Measurements from ENCODE around the gene CD46. TPM values are rescaled to one million over a fixed set of nuclear protein-coding genes. Genes with fewer than 3 reads are reported as not detected.

The CD46 gene
- total RNA-seq, 1 donor from 2014 or later, result 64.5 TPM

GRCh38 chr1:207820568-207821463 is 69.0 kb downstream of the CD46 start:
- H3K36me3 ChIP-seq, result peaks cover 24 to 59% of the 10 kb centered on the region in 2 donors
- H3K4me1 ChIP-seq, result peaks cover 31 to 57% of the 10 kb centered on the region in 2 donors
- H3K9me3 ChIP-seq, result no peaks in the 10 kb centered on the region
- DNase-seq (ENCODE audit: low spot score in 2 of 2), result no peak
- intact Hi-C loops (cut with DNase I), result loop anchor here (5.0 kb wide), 2 partner anchors 386 to 421 kb away; partner anchors contain the start of gene PLXNA2
- no peaks in the 10 kb centered on the region for H3K27me3 ChIP-seq
- peak overlapping the region; percentile 72 to 79 for H3K4me3 ChIP-seq
- no peak for TF ChIP-seq CTCF (IDR thresholded peaks at IDR 0.05)
- peak overlapping the region; percentile 95 to 98 for H3K27ac ChIP-seq

- Histone ChIP-seq H3K4me1 (peaks cover 25 to 57% of the 10 kb centered on the region in 2 donors), H3K27me3 (no peaks in the 10 kb centered on the region), H3K4me3 (peak overlapping the region; percentile 72 to 79), H3K36me3 (peaks cover 19 to 51% of the 10 kb centered on the region in 2 donors), H3K27ac (peak overlapping the region; percentile 95 to 98), H3K9me3 (no peaks in the 10 kb centered on the region)
- DNase-seq (ENCODE audit: low spot score in 2 of 2), result peak in 1 of 2 donors; percentile 66
- intact Hi-C loops (cut with DNase I), result loop anchor here (5.0 kb wide), 2 partner anchors 386 to 421 kb away; partner anchors contain the start of gene PLXNA2
- TF ChIP-seq CTCF (IDR thresholded peaks at IDR 0.05), result no peak
Measured at GRCh38 chr1:207821464-207822045, 69.7 kb downstream of the CD46 start.

- Histone ChIP-seq H3K9me3 (no peaks in the 10 kb centered on the region), H3K4me3 (peak overlapping the region; percentile 72 to 79), H3K27ac (peak overlapping the region; percentile 95 to 98), H3K4me1 (peaks cover 25 to 57% of the 10 kb centered on the region in 2 donors), H3K27me3 (no peaks in the 10 kb centered on the region), H3K36me3 (peaks cover 13 to 45% of the 10 kb centered on the region in 2 donors)
- DNase-seq (ENCODE audit: low spot score in 2 of 2), result peak in 1 of 2 donors; percentile 65
- intact Hi-C loops (cut with DNase I), result loop anchor here (5.0 kb wide), 2 partner anchors 385 to 420 kb away; partner anchors contain the start of gene PLXNA2
- no peak for TF ChIP-seq CTCF (IDR thresholded peaks at IDR 0.05)
Measured at GRCh38 chr1:207822124-207822601, 70.3 kb downstream of the CD46 start.

- H3K36me3 ChIP-seq, result peaks cover 7 to 38% of the 10 kb centered on the region in 2 donors
- H3K27me3 ChIP-seq, result no peaks in the 10 kb centered on the region
- peak overlapping the region; percentile 72 to 79 for H3K4me3 ChIP-seq
- peak; percentile 85 to 97 for DNase-seq (ENCODE audit: low spot score in 2 of 2)
- peak overlapping the region; percentile 95 to 98 for H3K27ac ChIP-seq
- intact Hi-C loops (cut with DNase I), result loop anchor here (5.0 kb wide), 2 partner anchors 384 to 419 kb away; partner anchors contain the start of gene PLXNA2
- no peak for TF ChIP-seq CTCF (IDR thresholded peaks at IDR 0.05)
- H3K4me1 ChIP-seq, result peaks cover 19 to 56% of the 10 kb centered on the region in 2 donors
- H3K9me3 ChIP-seq, result no peaks in the 10 kb centered on the region
Measured at GRCh38 chr1:207822602-207823451, 71.0 kb downstream of the CD46 start.

- no peak for TF ChIP-seq CTCF (IDR thresholded peaks at IDR 0.05)
- intact Hi-C loops (cut with DNase I), result loop anchor here (5.0 kb wide), 2 partner anchors 384 to 419 kb away; partner anchors contain the start of gene PLXNA2
- H3K4me3 ChIP-seq, result peak overlapping the region; percentile 72 to 79
- no peaks in the 10 kb centered on the region for H3K9me3 ChIP-seq
- no peak for DNase-seq (ENCODE audit: low spot score in 2 of 2)
- peaks cover 17 to 57% of the 10 kb centered on the region in 2 donors for H3K4me1 ChIP-seq
- H3K27me3 ChIP-seq, result no peaks in the 10 kb centered on the region
- H3K36me3 ChIP-seq, result peaks cover 3 to 34% of the 10 kb centered on the region in 2 donors
- H3K27ac ChIP-seq, result peak overlapping the region; percentile 95 to 98
Measured at GRCh38 chr1:207823531-207823879, 71.7 kb downstream of the CD46 start.

Measured in ascending aorta (tissue), 2 donors.